GM13977 (cell line): Measurements from ENCODE around the gene LAMC1.

ENCODE experiments used
- DNase-seq: peaks from one replicate; pipeline ENCODE4 v3.0.0; 2012; ENCODE audit warnings: low spot score
- CTCF ChIP-seq: IDR thresholded peaks from 2 replicates; pipeline ENCODE4 v1.5.1; 2012; ENCODE audit warnings: mild to moderate bottlenecking, control low read depth; ENCODE audit not compliant: insufficient read depth; ENCODE audit errors: extremely low read depth, missing control alignments
- in situ Hi-C: fragments of 300-500 bp; cut with MboI; formaldehyde crosslinking; loops from one replicate; pipeline ENCODE4 v1.12.0; 2022; ENCODE audit warnings: low sequenced_read_pairs, low pct_unique_long_range_greater_than_20kb, mixed read lengths, inconsistent platforms; ENCODE audit not compliant: unreplicated experiment

Gene LAMC1

GRCh38 chr1:182985876-182986275 is 37.3 kb upstream of the LAMC1 start:
- DNase-seq = no peak
- no peak for TF ChIP-seq CTCF
- in situ Hi-C loops = no loop called here

- in situ Hi-C loops = no loop called here
- TF ChIP-seq CTCF = no peak
- DNase-seq = no peak
These were observed 32.6 kb upstream of the LAMC1 start for GRCh38 chr1:182990413-182991144.

GRCh38 chr1:182993746-182994145 is 29.5 kb upstream of the LAMC1 start:
- in situ Hi-C loops = no loop called here

GRCh38 chr1:182995894-182996293 is 27.3 kb upstream of the LAMC1 start:
- no peak for DNase-seq
- no peak for TF ChIP-seq CTCF
- in situ Hi-C loops = no loop called here

More at GRCh38 chr1:182993746-182994145, 29.5 kb upstream of the LAMC1 start:
- DNase-seq = no peak
- no peak for TF ChIP-seq CTCF

GRCh38 chr1:182996816-182997215 is 26.4 kb upstream of the LAMC1 start:
- no peak for TF ChIP-seq CTCF
- DNase-seq = no peak
- in situ Hi-C loops = no loop called here

- no peak for TF ChIP-seq CTCF
- in situ Hi-C loops = no loop called here
- DNase-seq = no peak
These were observed 24.7 kb upstream of the LAMC1 start for GRCh38 chr1:182998482-182998881.
